ENCODE measurements around the gene NCK2.

- TF ChIP-seq CTCF (IDR thresholded peaks at IDR 0.05), result no peak
- no peak for TF ChIP-seq POLR2A (IDR thresholded peaks at IDR 0.05)
These were observed 180.7 kb downstream of the NCK2 start for GRCh38 chr2:105925390-105925789.

All from body of pancreas (tissue), 4 donors.